ENCODE measurements around the gene LARP6. TPM values are rescaled to one million over a fixed set of nuclear protein-coding genes. Genes with fewer than 3 reads are reported as not detected.

Gene LARP6
- total and polyA plus RNA-seq, 2 of the 4 experiments (the other 2 are of a cell fraction): 36.4 to 135 TPM

DNA sequence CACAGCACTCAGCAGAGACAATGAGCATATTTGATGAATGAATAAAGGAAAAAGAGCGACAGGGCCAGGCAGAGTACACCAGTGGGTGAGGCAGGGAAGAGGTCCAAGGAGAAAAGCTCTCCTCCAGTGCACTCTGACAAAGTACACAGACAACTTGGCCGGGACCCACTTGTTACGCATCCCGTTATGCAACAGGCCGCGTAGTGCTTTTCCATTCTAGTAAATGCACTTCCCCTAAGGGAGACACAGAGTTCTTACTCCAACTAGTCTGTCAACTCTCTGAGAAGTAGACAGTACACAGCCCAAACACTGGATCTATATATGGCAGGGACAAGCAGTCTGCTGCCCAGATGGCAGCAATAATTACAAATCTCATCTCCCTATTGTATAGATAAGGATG is 18.5 kb downstream of the LARP6 start:
- Histone ChIP-seq H2BK15ac (ENCODE audit: low read depth, low read length) (peak overlapping the region; percentile 60; the same call in 2 of the 3 replicates), H3K4me1 (ENCODE audit: control insufficient read depth, insufficient read depth, low read length) (peaks cover 14% of the 10 kb centered on the region), H3K9me3 (ENCODE audit: control insufficient read depth, insufficient read depth, low read length) (no peaks in the 10 kb centered on the region), H2BK20ac (ENCODE audit: low read depth, low read length) (peak overlapping the region; percentile 35; the same call in 1 of the 2 replicates), H3K4ac (ENCODE audit: low read depth, low read length) (no peak overlapping the region), H4K91ac (ENCODE audit: insufficient read depth, low read depth, low read length) (no peak overlapping the region), H3K18ac (ENCODE audit: low read depth, low read length) (no peak overlapping the region), H2BK120ac (ENCODE audit: low read depth, low read length) (no peak overlapping the region), H2AFZ (replicated peaks; ENCODE audit: low read length, poor library complexity) (no peak overlapping the region), H3K79me1 (ENCODE audit: low read depth in 1 of 2, low read length in 2 of 2) (peaks cover 65 to 87% of the 10 kb centered on the region in 2 experiments), H2AK9ac (replicated peaks; ENCODE audit: low read depth, low read length, poor library complexity) (no peak overlapping the region), H3K4me3 (ENCODE audit: insufficient read depth, low read depth, low read length) (no peak overlapping the region), H2AK5ac (ENCODE audit: low read depth, low read length) (peak overlapping the region; percentile 92), H3K27ac (ENCODE audit: insufficient read depth, low read length) (no peak overlapping the region), H3K14ac (replicated peaks; ENCODE audit: low read depth, low read length) (no peak overlapping the region), H3K23ac (ENCODE audit: low read depth, low read length) (no peak overlapping the region), H2BK5ac (ENCODE audit: low read depth, low read length, poor library complexity, severe bottlenecking) (no peak overlapping the region), H4K20me1 (ENCODE audit: insufficient read depth, low read length) (peaks cover 21% of the 10 kb centered on the region; the same call in 1 of the 2 replicates), H3K56ac (ENCODE audit: extremely low read depth, insufficient read depth, low read length) (no peak overlapping the region), H3K9ac (ENCODE audit: low read depth, low read length) (no peak overlapping the region), H4K5ac (ENCODE audit: low read depth, low read length) (no peak overlapping the region), H3K9me1 (ENCODE audit: insufficient read depth, low read length) (peaks cover 32% of the 10 kb centered on the region), H3K36me3 (ENCODE audit: control insufficient read depth, insufficient read depth, low read length) (peaks cover 45% of the 10 kb centered on the region), H4K8ac (ENCODE audit: low read depth in 2 of 2, low read length in 2 of 2) (no peak overlapping the region), H3K27me3 (ENCODE audit: control insufficient read depth, insufficient read depth, low read length) (no peaks in the 10 kb centered on the region), H3K4me2 (ENCODE audit: low read depth, low read length) (no peak overlapping the region)
- no peak for ATAC-seq (ENCODE audit: low read depth)
- DNase-seq: no peak
- POLR2A ChIA-PET (ENCODE audit: unreplicated experiment): no interaction called here
- WGBS, 2 experiments (ENCODE audit: extremely low coverage in 2 of 2, insufficient read length in 1 of 2): 81% methylated on average over 4 of the region's 6 CpGs; no CpG with 5 or more reads in 1 of the 2 experiments
- dilution Hi-C loops (cut with HindIII; ENCODE audit: low sequenced_read_pairs, unreplicated experiment): no loop called here
- intact Hi-C loops (cut with micrococcal nuclease): no loop called here
- CTCF ChIA-PET: no interaction called here
- in situ Hi-C loops (cut with MboI; ENCODE audit: low sequenced_read_pairs): no loop called here
- BruUV-seq (replicated peaks): no TSS peak
- TF ChIP-seq RCOR1 (IDR thresholded peaks at IDR 0.05; ENCODE audit: insufficient replicate concordance, low read length): no peak
- no peak for TF ChIP-seq ELK1 (IDR thresholded peaks at IDR 0.05; ENCODE audit: borderline replicate concordance, low read depth, low read length)
- no peak for TF ChIP-seq SMC3 (IDR thresholded peaks at IDR 0.05; ENCODE audit: low read depth, low read length)
- no peak for TF ChIP-seq USF2 (IDR thresholded peaks at IDR 0.05; ENCODE audit: low read depth, low read length)
- no peak for TF ChIP-seq RAD21 (IDR thresholded peaks at IDR 0.05; ENCODE audit: low read length)
- no peak for TF ChIP-seq POLR2A (IDR thresholded peaks at IDR 0.05; ENCODE audit: low read depth, low read length)
- no peak for TF ChIP-seq MAZ (IDR thresholded peaks at IDR 0.05; ENCODE audit: borderline replicate concordance, low read depth, low read length)
- TF ChIP-seq RFX5 (IDR thresholded peaks at IDR 0.05; ENCODE audit: low read depth, low read length): no peak
- no peak for TF ChIP-seq MAFK (IDR thresholded peaks at IDR 0.05; ENCODE audit: low read depth, low read length)
- TF ChIP-seq FOS (IDR thresholded peaks at IDR 0.05; ENCODE audit: low read depth, low read length): no peak
- TF ChIP-seq, protein P1, sequence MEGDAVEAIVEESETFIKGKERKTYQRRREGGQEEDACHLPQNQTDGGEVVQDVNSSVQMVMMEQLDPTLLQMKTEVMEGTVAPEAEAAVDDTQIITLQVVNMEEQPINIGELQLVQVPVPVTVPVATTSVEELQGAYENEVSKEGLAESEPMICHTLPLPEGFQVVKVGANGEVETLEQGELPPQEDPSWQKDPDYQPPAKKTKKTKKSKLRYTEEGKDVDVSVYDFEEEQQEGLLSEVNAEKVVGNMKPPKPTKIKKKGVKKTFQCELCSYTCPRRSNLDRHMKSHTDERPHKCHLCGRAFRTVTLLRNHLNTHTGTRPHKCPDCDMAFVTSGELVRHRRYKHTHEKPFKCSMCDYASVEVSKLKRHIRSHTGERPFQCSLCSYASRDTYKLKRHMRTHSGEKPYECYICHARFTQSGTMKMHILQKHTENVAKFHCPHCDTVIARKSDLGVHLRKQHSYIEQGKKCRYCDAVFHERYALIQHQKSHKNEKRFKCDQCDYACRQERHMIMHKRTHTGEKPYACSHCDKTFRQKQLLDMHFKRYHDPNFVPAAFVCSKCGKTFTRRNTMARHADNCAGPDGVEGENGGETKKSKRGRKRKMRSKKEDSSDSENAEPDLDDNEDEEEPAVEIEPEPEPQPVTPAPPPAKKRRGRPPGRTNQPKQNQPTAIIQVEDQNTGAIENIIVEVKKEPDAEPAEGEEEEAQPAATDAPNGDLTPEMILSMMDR (conservative IDR thresholded peaks at IDR 0.05; ENCODE audit: low read depth, low read length): no peak
- TF ChIP-seq MXI1 (IDR thresholded peaks at IDR 0.05; ENCODE audit: borderline replicate concordance, low read depth, low read length): no peak
- no peak for TF ChIP-seq NFE2L2 (IDR thresholded peaks at IDR 0.05; ENCODE audit: low read depth, low read length)
- TF ChIP-seq CHD1 (IDR thresholded peaks at IDR 0.05; ENCODE audit: low read depth, low read length): no peak
- TF ChIP-seq CEBPB (IDR thresholded peaks at IDR 0.05; ENCODE audit: low read depth, low read length): no peak
- TF ChIP-seq BHLHE40 (IDR thresholded peaks at IDR 0.05; ENCODE audit: low read depth, low read length): no peak

Measured in IMR-90 (cell line).